HEK293T (cell line): ENCODE measurements around the gene FREY1.

Experiments used
- BHLHE40 ChIP-seq: fragments of 450-650 bp; IDR thresholded peaks from 2 replicates; pipeline ENCODE4 v1.6.1; 2016; ENCODE audit warnings: mild to moderate bottlenecking, moderate library complexity, borderline replicate concordance
- CTBP1 ChIP-seq: fragments of 450-650 bp; IDR thresholded peaks from 2 replicates; pipeline ENCODE4 v1.6.1; 2016; ENCODE audit warnings: borderline replicate concordance
- ELF4 ChIP-seq: fragments of 450-650 bp; IDR thresholded peaks from 2 replicates; pipeline ENCODE4 v1.6.1; 2017; ENCODE audit warnings: antibody characterized with exemption
- FOXA1 ChIP-seq: fragments of 450-650 bp; IDR thresholded peaks from 2 replicates; pipeline ENCODE4 v1.6.1; 2016; ENCODE audit warnings: mild to moderate bottlenecking
- FOXK2 ChIP-seq: fragments of 450-650 bp; IDR thresholded peaks from 2 replicates; pipeline ENCODE4 v1.6.1; 2016; ENCODE audit warnings: mild to moderate bottlenecking
- LEF1 ChIP-seq: fragments of 450-650 bp; IDR thresholded peaks from 2 replicates; pipeline ENCODE4 v1.6.1; 2017; ENCODE audit warnings: mild to moderate bottlenecking, borderline replicate concordance
- NFRKB ChIP-seq: fragments of 450-650 bp; IDR thresholded peaks from 2 replicates; pipeline ENCODE4 v1.6.1; 2016; ENCODE audit warnings: mild to moderate bottlenecking, moderate library complexity
- SP1 ChIP-seq: fragments of 450-650 bp; IDR thresholded peaks from 2 replicates; pipeline ENCODE4 v1.6.1; 2017
- SUZ12 ChIP-seq: fragments of 450-650 bp; IDR thresholded peaks from 2 replicates; pipeline ENCODE4 v1.6.1; 2016; ENCODE audit warnings: mild to moderate bottlenecking
- TARDBP ChIP-seq: fragments of 450-650 bp; IDR thresholded peaks from 2 replicates; pipeline ENCODE4 v1.6.1; 2016
- TF ChIP-seq, protein P1 (sequence below): fragments of 450-650 bp; IDR thresholded peaks from 2 replicates; pipeline ENCODE4 v1.6.1; 2016

DNA sequence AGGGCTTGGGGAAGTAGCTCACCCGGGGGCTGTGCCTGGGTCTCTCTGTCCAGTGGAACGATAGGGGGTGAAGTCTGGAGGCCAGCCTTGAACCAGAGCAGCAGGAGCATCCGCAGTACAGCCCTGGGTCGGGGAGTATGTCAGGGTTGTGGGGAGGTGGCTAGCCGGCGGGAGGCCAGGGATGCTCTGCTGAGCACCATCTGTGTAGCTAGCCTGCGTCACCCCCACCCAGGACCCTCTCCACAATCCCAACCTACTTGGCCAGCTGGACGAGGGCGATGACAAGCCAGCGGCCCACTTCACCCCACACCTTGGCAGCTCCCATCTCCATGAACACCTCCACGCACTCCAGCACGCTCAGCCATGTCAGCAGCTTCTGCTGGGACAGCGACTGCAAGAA lies 8.4 kb upstream of the FREY1 start:
- TF ChIP-seq FOXK2: no peak
- TF ChIP-seq CTBP1: no peak
- no peak for TF ChIP-seq BHLHE40
- TF ChIP-seq SUZ12: no peak
- TF ChIP-seq SP1: no peak
- no peak for TF ChIP-seq ELF4
- TF ChIP-seq LEF1: no peak
- TF ChIP-seq FOXA1: no peak
- no peak for TF ChIP-seq NFRKB
- TF ChIP-seq, protein P1, sequence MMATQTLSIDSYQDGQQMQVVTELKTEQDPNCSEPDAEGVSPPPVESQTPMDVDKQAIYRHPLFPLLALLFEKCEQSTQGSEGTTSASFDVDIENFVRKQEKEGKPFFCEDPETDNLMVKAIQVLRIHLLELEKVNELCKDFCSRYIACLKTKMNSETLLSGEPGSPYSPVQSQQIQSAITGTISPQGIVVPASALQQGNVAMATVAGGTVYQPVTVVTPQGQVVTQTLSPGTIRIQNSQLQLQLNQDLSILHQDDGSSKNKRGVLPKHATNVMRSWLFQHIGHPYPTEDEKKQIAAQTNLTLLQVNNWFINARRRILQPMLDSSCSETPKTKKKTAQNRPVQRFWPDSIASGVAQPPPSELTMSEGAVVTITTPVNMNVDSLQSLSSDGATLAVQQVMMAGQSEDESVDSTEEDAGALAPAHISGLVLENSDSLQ: no peak
- no peak for TF ChIP-seq TARDBP
